ENCODE results near the gene CACNA2D1.

Gene CACNA2D1

DNA sequence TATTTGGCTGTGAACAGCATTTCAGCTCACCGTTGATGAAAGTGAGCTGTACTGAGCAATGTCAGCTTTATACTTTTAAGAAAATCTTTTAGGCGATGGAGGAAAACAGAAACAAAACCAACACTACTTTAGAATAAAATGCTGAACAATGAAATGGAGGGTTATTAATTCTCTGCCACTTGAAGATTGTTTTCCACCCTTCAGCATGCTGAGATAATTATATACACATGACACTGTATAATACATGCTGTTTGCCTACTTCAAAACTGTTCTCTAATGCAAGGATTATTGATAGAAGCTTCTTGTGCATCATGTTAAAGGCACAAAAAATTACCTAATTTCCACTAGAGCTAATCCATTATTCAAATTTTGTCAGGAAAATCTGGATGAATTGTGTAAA lies 66.8 kb downstream of the CACNA2D1 start:
- Histone ChIP-seq H3K4me3 (ENCODE audit: insufficient read depth, low read depth, low read length) (no peak overlapping the region), H3K9me3 (ENCODE audit: control insufficient read depth, low read length) (no peaks in the 10 kb centered on the region), H3K27me3 (ENCODE audit: control insufficient read depth, insufficient read depth, low read length, poor library complexity, severe bottlenecking) (no peaks in the 10 kb centered on the region), H3K27ac (ENCODE audit: insufficient read depth, low read depth, low read length, poor library complexity, severe bottlenecking) (no peak overlapping the region), H3K4me1 (ENCODE audit: control insufficient read depth, insufficient read depth, low read length) (peaks cover 8% of the 10 kb centered on the region), H3K36me3 (ENCODE audit: control insufficient read depth, insufficient read depth, low read length) (no peaks in the 10 kb centered on the region)
- 93 to 95% methylated on average over 1 to 2 of the region's 2 CpGs for WGBS, 2 experiments

DNA sequence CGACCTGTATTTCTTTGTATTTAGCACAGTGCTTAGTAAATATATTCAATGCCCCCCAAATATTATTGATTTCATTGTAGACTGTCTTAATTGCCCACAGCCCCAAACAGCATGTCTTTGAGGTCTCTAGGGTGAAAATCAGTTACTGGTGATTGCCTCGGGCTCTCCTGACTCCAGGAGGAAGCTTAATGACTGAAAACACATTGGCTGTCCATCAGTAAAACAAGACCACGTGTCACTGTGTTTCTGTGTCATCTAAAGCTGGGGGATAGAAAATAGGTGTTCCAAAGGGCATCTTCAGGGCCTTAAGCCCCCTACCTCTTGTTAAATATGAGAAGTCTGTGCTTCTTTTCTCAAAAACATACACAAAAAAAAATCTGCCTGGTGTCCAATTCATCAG lies 67.9 kb downstream of the CACNA2D1 start:
- Histone ChIP-seq H3K27ac (ENCODE audit: insufficient read depth, low read depth, low read length, poor library complexity, severe bottlenecking) (no peak overlapping the region), H3K27me3 (ENCODE audit: control insufficient read depth, insufficient read depth, low read length, poor library complexity, severe bottlenecking) (no peaks in the 10 kb centered on the region), H3K4me1 (ENCODE audit: control insufficient read depth, insufficient read depth, low read length) (peaks cover 8% of the 10 kb centered on the region), H3K9me3 (ENCODE audit: control insufficient read depth, low read length) (no peaks in the 10 kb centered on the region), H3K4me3 (ENCODE audit: insufficient read depth, low read depth, low read length) (no peak overlapping the region), H3K36me3 (ENCODE audit: control insufficient read depth, insufficient read depth, low read length) (no peaks in the 10 kb centered on the region)
- WGBS, 2 experiments = 62 to 66% methylated on average over 3 of the region's 3 CpGs

DNA sequence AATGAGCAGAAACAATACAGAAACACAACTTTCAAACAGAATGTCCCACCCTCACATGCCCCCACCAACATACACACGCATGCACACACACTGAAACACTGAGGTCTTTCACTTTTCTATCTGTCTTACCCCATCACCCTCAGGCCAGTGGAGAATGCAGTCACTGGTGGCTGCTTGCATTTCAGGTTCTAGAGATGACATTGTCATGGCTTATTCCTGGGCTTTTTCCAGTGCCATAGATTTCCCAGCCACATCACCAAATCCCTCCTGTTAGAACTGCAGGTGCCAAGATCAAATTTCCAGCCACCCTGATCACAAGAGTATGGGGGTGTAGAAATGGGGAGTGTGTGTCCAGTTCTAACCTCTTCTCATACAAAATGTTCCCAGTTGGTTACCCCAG lies 68.4 kb downstream of the CACNA2D1 start:
- Histone ChIP-seq H3K27me3 (ENCODE audit: control insufficient read depth, insufficient read depth, low read length, poor library complexity, severe bottlenecking) (no peaks in the 10 kb centered on the region), H3K27ac (ENCODE audit: insufficient read depth, low read depth, low read length, poor library complexity, severe bottlenecking) (no peak overlapping the region), H3K36me3 (ENCODE audit: control insufficient read depth, insufficient read depth, low read length) (no peaks in the 10 kb centered on the region), H3K9me3 (ENCODE audit: control insufficient read depth, low read length) (no peaks in the 10 kb centered on the region), H3K4me1 (ENCODE audit: control insufficient read depth, insufficient read depth, low read length) (peaks cover 8% of the 10 kb centered on the region), H3K4me3 (ENCODE audit: insufficient read depth, low read depth, low read length) (no peak overlapping the region)
- WGBS, 2 experiments = 86 to 100% methylated on average over 1 of the region's 1 CpG

DNA sequence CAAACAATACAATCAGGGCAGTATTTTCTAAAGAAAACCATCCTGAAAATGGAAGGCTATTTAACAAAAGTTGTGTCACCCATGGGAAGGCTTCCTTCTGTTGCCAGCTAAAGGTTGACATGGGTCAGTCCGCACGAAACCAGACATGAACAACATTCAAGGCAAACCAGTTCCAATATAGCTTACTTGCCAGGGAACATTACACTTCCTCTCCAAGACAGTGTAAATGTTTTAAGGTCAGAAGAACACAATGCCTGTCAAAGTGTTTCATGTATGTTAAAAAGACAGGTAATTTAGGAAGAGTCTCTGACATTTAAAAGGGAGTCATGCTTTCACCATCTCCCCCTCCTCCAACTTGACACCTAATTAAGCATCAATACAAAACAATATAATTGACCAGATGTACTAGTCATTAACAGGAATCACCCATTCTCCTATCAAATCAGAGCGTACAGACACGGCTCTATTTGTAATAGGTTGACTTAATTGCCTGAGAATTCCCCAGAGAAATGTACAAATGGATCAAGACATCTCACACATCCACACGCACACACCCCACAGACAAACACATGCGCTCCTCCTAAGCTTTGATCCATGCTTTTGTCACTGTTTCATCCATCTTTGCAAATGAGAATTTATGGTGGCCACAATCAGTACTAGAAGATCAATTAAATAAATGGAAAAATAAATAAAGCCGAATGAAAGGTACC lies 69.5 kb downstream of the CACNA2D1 start:
- Histone ChIP-seq H3K27ac (ENCODE audit: insufficient read depth, low read depth, low read length, poor library complexity, severe bottlenecking) (no peak overlapping the region), H3K27me3 (ENCODE audit: control insufficient read depth, insufficient read depth, low read length, poor library complexity, severe bottlenecking) (no peaks in the 10 kb centered on the region), H3K36me3 (ENCODE audit: control insufficient read depth, insufficient read depth, low read length) (no peaks in the 10 kb centered on the region), H3K4me3 (ENCODE audit: insufficient read depth, low read depth, low read length) (no peak overlapping the region), H3K4me1 (ENCODE audit: control insufficient read depth, insufficient read depth, low read length) (peaks cover 8% of the 10 kb centered on the region), H3K9me3 (ENCODE audit: control insufficient read depth, low read length) (no peaks in the 10 kb centered on the region)
- 68 to 75% methylated on average over 6 to 7 of the region's 7 CpGs for WGBS, 2 experiments

DNA sequence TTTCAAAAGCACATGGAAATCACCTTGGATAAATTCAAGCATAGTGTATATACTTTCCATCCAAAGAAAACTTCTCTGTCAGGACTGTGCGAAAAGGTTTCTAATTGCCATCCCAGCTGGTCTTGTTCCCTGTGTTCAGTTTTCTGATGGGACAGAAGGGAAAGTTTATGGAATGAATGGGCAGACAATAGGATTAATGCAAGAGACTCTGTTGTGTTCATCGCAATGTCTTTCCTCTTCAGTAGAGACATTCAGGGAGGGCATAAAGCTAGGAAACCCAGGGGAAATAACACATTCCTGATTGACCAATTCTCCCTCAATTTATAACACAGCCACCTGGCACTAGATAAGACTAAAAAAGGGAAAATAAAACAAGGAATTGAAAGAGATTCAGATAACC lies 78.9 kb downstream of the CACNA2D1 start:
- Histone ChIP-seq H3K4me3 (ENCODE audit: insufficient read depth, low read depth, low read length) (no peak overlapping the region), H3K9me3 (ENCODE audit: control insufficient read depth, low read length) (no peaks in the 10 kb centered on the region), H3K36me3 (ENCODE audit: control insufficient read depth, insufficient read depth, low read length) (no peaks in the 10 kb centered on the region), H3K27ac (ENCODE audit: insufficient read depth, low read depth, low read length, poor library complexity, severe bottlenecking) (no peak overlapping the region), H3K4me1 (ENCODE audit: control insufficient read depth, insufficient read depth, low read length) (peaks cover 4% of the 10 kb centered on the region), H3K27me3 (ENCODE audit: control insufficient read depth, insufficient read depth, low read length, poor library complexity, severe bottlenecking) (no peaks in the 10 kb centered on the region)
- 94 to 100% methylated on average over 2 of the region's 2 CpGs for WGBS, 2 experiments

DNA sequence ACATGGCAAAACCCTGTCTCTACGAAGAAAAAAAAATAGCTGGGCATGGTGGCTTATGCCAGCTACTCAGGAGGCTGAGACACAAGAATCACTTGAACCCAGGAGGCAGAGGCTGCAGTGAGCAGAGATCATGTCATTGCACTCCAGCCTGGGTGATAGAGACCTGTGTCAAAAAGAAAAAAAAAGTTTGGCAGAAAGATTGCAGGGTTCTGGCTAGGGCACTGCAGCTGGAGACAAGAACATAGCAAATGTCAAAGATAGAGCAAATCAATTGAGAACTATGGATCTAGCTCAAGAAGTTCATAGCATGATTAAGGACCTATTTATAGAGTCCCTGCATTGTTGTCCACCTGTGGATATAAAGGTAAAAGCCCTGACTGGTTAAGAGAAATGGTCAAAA lies 79.5 kb downstream of the CACNA2D1 start:
- no peak overlapping the region for H3K4me3 ChIP-seq (ENCODE audit: insufficient read depth, low read depth, low read length)
- 85 to 87% methylated on average over 1 of the region's 1 CpG for WGBS, 2 experiments
- no peaks in the 10 kb centered on the region for H3K36me3 ChIP-seq (ENCODE audit: control insufficient read depth, insufficient read depth, low read length)
- no peak overlapping the region for H3K27ac ChIP-seq (ENCODE audit: insufficient read depth, low read depth, low read length, poor library complexity, severe bottlenecking)
- peaks cover 4% of the 10 kb centered on the region for H3K4me1 ChIP-seq (ENCODE audit: control insufficient read depth, insufficient read depth, low read length)
- no peaks in the 10 kb centered on the region for H3K9me3 ChIP-seq (ENCODE audit: control insufficient read depth, low read length)
- no peaks in the 10 kb centered on the region for H3K27me3 ChIP-seq (ENCODE audit: control insufficient read depth, insufficient read depth, low read length, poor library complexity, severe bottlenecking)

DNA sequence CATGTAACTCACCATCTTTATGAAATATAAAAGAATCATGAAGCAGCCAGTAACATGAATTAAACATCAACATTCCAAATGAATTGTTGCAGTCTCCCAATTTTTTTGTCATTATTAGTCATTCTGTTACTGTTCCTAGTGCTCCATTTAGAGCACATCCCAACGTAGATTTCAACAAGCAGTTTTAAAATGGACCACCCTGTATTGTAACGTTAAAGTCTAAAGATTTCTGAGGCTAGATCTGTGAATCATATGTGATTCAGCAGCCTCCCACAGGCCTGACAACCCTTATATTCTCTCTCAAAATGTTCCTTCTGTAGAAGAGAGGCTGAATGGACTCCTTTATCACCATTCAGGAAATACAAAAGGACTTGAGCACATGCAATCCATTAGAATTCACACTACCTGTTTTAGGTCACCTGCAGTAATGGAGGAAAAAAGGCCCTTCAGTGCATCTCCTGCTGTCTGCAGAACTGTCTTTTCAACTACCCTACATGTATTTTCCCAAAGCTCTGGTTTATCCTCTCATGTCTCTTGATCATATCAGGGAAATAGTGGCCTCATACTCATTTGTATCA lies 81.4 kb downstream of the CACNA2D1 start:
- H3K9me3 ChIP-seq (ENCODE audit: control insufficient read depth, low read length) = no peaks in the 10 kb centered on the region
- no peak overlapping the region for H3K4me3 ChIP-seq (ENCODE audit: insufficient read depth, low read depth, low read length)
- peaks cover 4% of the 10 kb centered on the region for H3K4me1 ChIP-seq (ENCODE audit: control insufficient read depth, insufficient read depth, low read length)
- no peak overlapping the region for H3K27ac ChIP-seq (ENCODE audit: insufficient read depth, low read depth, low read length, poor library complexity, severe bottlenecking)
- H3K27me3 ChIP-seq (ENCODE audit: control insufficient read depth, insufficient read depth, low read length, poor library complexity, severe bottlenecking) = no peaks in the 10 kb centered on the region
- no peaks in the 10 kb centered on the region for H3K36me3 ChIP-seq (ENCODE audit: control insufficient read depth, insufficient read depth, low read length)
- 72 to 89% methylated on average over 2 of the region's 2 CpGs for WGBS, 2 experiments

DNA sequence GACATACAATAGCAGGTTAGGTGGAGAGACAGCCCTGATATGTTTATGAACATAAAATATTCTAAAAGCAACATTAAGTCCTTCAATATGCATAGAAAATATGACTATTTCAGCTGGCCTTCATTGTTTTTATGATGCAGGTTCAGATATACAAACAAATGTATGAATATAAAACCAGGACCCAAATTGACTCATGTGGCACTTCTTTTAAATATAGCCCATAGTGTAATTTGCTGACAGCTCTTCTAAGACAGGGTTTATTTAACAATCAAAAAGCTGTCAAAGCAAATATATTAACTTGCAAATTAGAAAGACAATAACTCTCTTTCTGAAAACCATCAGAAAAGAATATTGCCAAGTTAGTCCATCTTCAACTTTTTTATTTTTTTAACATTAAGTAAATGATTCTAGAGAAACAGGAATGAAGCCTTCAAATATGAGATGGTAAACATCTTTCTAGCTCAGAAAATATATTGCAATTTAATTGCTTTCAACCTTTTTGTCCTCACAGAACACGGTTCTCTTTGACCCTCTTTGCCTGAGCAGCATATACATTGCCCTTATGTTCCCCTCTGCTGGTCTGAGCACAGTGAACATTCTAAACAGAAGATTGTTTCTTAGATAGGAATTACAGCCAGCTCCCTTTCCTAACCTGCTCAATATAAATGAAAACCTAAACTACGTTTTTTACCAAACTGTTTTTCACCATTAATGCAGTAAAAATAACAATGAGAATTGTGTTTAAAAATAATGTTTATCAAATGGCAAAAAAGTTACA lies 82.8 kb downstream of the CACNA2D1 start:
- Histone ChIP-seq H3K4me3 (ENCODE audit: insufficient read depth, low read depth, low read length) (no peak overlapping the region), H3K27ac (ENCODE audit: insufficient read depth, low read depth, low read length, poor library complexity, severe bottlenecking) (no peak overlapping the region), H3K36me3 (ENCODE audit: control insufficient read depth, insufficient read depth, low read length) (no peaks in the 10 kb centered on the region), H3K27me3 (ENCODE audit: control insufficient read depth, insufficient read depth, low read length, poor library complexity, severe bottlenecking) (no peaks in the 10 kb centered on the region), H3K9me3 (ENCODE audit: control insufficient read depth, low read length) (no peaks in the 10 kb centered on the region), H3K4me1 (ENCODE audit: control insufficient read depth, insufficient read depth, low read length) (peaks cover 4% of the 10 kb centered on the region)
- WGBS, 2 experiments = 61 to 81% methylated on average over 1 of the region's 2 CpGs

DNA sequence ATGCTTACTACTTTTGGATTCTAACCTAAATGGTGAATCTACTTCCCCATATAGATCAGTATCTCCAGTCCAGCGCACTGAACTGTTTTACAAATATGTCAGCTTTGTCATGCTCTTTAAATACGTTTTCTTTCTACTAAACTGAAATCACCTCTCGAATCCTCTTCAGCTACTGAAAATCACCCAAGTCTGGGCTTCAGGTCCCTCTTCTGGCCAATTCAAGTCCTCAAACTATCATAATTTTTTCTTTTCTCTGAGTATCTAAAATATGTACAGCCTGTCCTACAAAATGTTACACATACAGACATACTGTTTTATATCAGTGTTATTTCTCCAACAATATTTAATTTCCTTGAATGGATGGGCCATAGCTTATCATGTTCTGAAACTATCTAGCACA lies 84.2 kb downstream of the CACNA2D1 start:
- Histone ChIP-seq H3K4me3 (ENCODE audit: insufficient read depth, low read depth, low read length) (no peak overlapping the region), H3K36me3 (ENCODE audit: control insufficient read depth, insufficient read depth, low read length) (no peaks in the 10 kb centered on the region), H3K27ac (ENCODE audit: insufficient read depth, low read depth, low read length, poor library complexity, severe bottlenecking) (no peak overlapping the region), H3K9me3 (ENCODE audit: control insufficient read depth, low read length) (no peaks in the 10 kb centered on the region), H3K27me3 (ENCODE audit: control insufficient read depth, insufficient read depth, low read length, poor library complexity, severe bottlenecking) (no peaks in the 10 kb centered on the region), H3K4me1 (ENCODE audit: control insufficient read depth, insufficient read depth, low read length) (no peaks in the 10 kb centered on the region)
- 88 to 94% methylated on average over 3 of the region's 3 CpGs for WGBS, 2 experiments

DNA sequence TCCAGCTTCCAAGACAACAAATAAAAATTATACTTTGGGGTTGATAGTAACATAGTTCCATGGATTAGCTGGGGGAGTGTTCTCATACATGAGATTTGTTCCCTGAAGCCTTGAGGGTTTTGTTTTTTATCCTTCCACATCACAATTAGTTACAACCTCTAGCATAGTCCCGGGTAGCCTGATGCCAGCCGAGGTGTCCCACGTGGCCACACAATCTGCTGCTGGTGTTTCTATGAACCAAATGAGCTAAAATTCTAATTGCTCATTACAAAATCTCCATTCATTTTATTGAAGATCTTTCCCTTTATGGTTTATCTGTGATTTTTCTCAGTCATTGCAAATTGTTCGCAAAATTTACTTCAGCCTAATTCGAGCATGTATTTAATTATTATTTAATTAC lies 84.7 kb downstream of the CACNA2D1 start:
- Histone ChIP-seq H3K36me3 (ENCODE audit: control insufficient read depth, insufficient read depth, low read length) (no peaks in the 10 kb centered on the region), H3K4me1 (ENCODE audit: control insufficient read depth, insufficient read depth, low read length) (no peaks in the 10 kb centered on the region), H3K27me3 (ENCODE audit: control insufficient read depth, insufficient read depth, low read length, poor library complexity, severe bottlenecking) (no peaks in the 10 kb centered on the region), H3K4me3 (ENCODE audit: insufficient read depth, low read depth, low read length) (no peak overlapping the region), H3K9me3 (ENCODE audit: control insufficient read depth, low read length) (no peaks in the 10 kb centered on the region), H3K27ac (ENCODE audit: insufficient read depth, low read depth, low read length, poor library complexity, severe bottlenecking) (no peak overlapping the region)
- WGBS, 2 experiments = 89 to 93% methylated on average over 3 to 4 of the region's 5 CpGs
